ENCODE data around the gene SF3B1.

DNA sequence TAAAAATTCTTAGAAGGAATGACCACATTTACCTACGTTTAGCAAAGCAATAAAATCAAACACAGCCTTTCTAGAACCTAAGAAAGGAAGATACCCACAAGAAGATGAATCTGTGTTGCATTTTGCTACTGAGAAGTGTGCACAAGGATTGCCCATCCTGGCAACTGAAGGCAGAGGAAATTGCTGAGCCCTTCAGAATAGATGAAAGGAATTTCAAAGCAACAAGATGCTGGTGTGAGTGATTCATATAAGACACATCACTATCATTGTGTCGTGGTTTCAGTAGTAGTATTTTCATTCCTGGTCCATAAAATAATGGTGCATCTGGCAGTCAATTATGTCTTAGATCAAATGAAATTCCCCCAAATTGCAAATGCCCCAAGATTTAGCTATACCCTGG, 75.9 kb downstream of the SF3B1 start:
- no peak for TF ChIP-seq EZH2 (IDR thresholded peaks at IDR 0.05; ENCODE audit: insufficient read depth, poor library complexity, severe bottlenecking)
- TF ChIP-seq EZH2phosphoT487 (IDR thresholded peaks at IDR 0.05; ENCODE audit: insufficient read depth, low read depth): no peak
